GM19240 (cell line): ENCODE results near the gene UGT1A7.

Experiments
- DNase-seq: peaks from one replicate; pipeline ENCODE4 v3.0.0; 2011; ENCODE audit warnings: low spot score; ENCODE audit not compliant: insufficient read length

UGT1A7 gene

DNA sequence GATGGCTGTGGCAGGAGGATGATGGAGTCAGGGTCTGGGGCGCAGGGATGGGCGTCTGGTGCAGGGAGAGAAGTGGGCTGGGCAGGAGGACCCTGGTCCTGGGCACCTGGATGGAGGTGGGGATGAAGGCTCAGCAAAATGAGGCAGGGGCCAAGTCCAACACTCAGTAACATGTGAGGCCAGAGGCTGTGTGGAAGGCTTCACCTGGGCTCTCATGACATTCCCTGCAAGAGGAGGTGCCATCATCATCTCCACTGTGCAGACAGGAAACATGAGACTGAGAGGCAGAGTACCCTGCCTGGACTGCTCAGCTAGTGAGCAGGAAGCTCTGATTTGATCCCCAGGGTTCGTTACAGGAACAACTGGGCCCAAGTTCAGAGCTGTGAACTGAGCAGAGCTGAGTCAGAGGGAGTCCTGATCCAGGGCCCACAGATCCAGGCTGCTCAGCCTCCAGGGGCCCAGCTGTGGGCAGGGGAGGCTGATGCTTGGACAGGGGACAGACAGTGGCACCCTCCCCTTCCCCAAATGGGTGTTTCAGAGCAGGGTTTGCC lies 135.7 kb downstream of the UGT1A7 start:
- no peak for DNase-seq

GRCh38 chr2:233817995-233818638 lies 136.4 kb downstream of the UGT1A7 start:
- DNase-seq: no peak

DNA sequence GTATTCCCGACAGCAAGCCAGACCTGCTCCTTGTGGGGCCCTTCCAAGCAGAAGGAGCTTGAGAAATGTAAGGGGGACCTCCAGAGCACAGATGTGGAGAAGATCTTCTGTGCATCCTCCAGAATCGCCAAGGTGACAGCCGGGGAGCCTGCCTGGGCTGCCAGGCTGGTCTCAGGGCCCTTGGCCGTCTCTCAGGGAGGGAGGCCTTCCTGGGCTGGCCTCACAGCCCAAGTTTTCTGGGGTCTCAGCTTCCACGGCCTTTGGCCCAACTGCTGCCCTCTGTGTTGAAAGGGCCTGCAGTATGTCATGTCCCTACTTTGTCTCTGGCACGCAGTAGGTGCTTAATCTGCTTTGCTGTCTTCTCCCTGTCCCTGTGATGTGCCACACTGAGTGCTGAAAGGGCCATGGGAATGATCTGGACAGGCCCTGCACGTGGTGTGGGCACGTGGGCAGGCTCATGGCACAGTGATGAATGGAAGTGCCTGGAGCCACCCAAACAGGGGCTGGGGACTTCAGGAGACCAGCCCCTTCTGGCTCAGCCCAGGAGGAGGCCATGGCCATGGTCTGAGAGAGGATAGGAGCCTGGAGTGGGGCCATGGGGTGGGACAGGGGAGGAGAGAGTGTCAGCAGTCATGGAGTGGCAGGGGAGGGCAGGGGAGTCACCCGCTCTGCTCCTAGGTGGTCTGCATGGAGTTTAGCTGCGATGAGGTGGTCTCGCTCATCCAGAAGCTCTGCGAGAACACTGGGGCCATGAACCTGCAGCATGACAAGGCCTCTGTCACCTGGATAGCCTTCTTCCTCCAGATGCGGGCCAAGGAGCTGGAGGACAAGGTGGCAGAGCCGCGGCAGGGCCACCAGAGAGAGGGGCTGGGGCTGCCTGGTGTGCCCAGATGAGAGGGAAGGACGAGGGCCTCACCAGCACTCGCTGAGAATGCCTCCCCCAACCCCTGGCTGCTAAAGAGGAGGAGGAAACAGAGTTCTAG lies 137.2 kb downstream of the UGT1A7 start:
- DNase-seq: no peak

DNA sequence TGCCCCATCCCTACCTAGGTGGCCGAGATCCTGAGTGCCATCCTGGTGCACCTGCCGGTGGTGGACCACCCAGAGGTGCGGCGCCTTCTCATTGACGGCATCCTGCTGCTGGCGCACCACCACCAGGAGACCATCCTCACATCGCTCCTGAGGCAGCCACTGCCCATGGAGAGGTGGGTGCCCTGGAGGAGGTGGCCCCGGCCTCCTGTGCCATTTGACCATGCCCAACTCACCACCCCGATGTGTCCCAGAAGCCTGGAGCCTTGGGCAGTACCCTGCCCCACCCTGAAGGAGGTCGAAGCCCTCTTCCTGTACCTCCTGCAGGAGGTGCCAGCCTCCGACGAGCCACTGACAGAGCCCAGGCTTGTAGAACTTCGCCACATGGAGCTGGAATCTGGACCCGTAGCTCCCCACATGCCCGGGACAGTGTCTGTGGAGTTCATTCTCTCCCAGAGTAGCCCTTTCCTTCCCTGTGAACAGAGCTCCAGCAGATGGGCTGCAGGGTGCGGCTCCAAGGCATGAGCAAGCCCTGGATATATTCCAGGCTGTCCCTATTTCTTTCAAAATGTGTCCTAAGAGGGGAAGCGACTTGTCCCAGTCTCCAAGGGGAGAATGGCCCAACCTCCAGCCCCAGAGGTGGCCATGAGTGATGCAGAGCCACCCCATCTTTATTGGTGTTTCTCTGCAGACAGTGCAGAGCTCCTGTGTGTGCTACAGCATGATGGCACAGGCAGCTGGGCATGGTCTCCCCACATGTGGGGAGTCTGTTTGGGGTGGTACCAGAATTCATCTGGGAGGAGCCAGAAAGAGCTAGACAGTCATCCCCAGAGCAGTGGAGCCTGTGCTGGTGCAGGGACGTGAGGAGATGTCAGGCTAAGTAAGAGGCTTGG lies 138.4 kb downstream of the UGT1A7 start:
- DNase-seq: no peak

DNA sequence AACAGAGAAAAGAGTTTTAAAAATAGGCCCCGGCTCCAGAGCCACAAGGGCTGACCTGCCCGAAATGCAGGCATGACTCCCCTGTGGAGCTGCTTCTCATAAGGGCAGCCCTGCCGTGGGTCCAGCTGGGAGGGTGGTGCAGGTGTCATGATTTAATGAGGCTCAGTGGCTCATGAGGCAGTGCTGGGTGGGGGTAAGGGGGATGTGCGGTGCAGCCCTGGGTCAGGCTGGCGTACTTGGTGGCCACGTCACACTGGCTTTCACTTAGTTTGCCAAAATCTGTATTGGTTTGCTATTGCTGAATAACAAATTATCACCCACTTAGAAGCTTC lies 139.0 kb downstream of the UGT1A7 start:
- DNase-seq: no peak

DNA sequence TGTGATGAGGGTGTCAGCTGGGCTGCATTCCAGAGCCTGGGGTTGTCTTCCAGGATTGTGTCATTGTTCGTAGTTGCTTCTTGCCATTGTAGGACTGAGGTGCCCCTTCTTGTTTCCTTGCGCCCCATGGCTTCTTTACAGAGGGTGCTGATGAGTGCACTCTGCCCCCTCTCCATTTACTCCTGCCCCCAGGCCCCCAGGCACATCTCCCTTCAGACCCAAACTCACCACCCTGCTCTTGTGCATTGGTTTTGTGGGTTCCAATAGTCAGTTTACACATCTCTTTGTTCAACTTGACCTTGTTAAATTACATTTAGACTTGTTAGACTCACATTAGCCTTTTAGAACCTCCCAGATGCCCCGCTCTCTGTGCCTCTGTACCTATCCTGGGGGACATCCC lies 139.5 kb downstream of the UGT1A7 start:
- no peak for DNase-seq

DNA sequence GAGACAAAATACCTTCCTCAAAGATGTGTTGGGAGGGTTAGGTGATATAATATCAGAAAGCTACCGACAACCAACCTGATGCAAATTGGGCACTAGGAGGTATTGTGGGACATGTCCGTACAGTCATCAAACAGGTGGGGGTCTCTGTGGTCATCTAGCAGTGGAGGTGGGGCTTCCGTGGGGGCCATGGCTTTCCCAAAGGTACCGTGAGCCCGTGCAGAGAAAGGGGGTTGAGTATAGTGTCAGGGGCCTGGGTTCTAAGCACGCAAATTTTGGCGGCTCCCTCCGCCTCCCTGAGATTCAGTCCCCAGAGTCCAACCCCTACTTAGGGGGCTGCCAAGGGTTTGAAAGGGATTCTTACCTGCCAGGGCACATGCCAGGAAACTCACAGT lies 140.0 kb downstream of the UGT1A7 start:
- no peak for DNase-seq

- DNase-seq: no peak
Observed at GRCh38 chr2:233822101-233822771, 140.5 kb downstream of the UGT1A7 start.
